ENCODE measurements around the gene TSPAN16. TPM values are rescaled to one million over a fixed set of nuclear protein-coding genes. Genes with fewer than 3 reads are reported as not detected.

TSPAN16 gene
- total and polyA plus RNA-seq, 2 of the 13 experiments (the other 11 are each of a cell fraction or from before 2014, with no cell fraction given) = not detected

DNA sequence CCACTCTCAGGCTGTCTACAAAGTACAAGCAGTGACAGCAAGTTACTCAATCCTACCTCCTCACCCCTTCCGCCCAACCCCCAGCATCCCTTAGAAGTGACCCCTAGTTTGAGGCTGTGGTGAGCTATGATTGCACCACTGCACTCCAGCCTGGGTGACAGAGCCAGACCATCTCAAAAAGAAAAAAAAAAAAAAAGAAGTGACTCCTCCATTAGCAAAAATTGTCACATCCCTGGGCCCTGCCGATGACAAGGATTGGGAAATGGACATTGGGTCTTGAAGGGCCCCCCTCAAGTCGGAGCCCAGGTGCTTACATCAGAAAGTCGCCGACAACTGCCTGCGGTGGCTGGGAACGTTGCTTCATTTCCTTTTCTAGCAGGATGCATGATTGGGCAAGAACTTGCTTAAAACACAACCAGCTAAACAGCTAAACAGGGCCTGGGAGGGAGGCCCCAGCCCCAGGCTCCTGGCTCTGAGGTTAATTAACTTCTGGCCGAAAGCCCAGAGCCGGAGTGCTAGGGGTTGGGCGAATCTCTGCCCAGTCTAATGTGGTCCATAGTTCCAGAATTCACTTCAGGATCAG is 28.2 kb downstream of the TSPAN16 start (continued):
- TF ChIP-seq, protein P1, sequence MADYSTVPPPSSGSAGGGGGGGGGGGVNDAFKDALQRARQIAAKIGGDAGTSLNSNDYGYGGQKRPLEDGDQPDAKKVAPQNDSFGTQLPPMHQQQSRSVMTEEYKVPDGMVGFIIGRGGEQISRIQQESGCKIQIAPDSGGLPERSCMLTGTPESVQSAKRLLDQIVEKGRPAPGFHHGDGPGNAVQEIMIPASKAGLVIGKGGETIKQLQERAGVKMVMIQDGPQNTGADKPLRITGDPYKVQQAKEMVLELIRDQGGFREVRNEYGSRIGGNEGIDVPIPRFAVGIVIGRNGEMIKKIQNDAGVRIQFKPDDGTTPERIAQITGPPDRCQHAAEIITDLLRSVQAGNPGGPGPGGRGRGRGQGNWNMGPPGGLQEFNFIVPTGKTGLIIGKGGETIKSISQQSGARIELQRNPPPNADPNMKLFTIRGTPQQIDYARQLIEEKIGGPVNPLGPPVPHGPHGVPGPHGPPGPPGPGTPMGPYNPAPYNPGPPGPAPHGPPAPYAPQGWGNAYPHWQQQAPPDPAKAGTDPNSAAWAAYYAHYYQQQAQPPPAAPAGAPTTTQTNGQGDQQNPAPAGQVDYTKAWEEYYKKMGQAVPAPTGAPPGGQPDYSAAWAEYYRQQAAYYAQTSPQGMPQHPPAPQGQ (CRISPR knock-in tag; IDR thresholded peaks at IDR 0.05; ENCODE audit: borderline replicate concordance) = no peak
- no peak for TF ChIP-seq ZSCAN31 (CRISPR knock-in tag; IDR thresholded peaks at IDR 0.05; ENCODE audit: low read depth)
- TF ChIP-seq MEF2D (CRISPR knock-in tag; IDR thresholded peaks at IDR 0.05) = no peak
- TF ChIP-seq, protein P2, sequence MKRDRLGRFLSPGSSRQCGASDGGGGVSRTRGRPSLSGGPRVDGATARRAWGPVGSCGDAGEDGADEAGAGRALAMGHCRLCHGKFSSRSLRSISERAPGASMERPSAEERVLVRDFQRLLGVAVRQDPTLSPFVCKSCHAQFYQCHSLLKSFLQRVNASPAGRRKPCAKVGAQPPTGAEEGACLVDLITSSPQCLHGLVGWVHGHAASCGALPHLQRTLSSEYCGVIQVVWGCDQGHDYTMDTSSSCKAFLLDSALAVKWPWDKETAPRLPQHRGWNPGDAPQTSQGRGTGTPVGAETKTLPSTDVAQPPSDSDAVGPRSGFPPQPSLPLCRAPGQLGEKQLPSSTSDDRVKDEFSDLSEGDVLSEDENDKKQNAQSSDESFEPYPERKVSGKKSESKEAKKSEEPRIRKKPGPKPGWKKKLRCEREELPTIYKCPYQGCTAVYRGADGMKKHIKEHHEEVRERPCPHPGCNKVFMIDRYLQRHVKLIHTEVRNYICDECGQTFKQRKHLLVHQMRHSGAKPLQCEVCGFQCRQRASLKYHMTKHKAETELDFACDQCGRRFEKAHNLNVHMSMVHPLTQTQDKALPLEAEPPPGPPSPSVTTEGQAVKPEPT (CRISPR knock-in tag; IDR thresholded peaks at IDR 0.05; ENCODE audit: low read depth) = no peak
- no peak for TF ChIP-seq ZNF383 (CRISPR knock-in tag; IDR thresholded peaks at IDR 0.05; ENCODE audit: borderline replicate concordance)
- TF ChIP-seq CBX2 (IDR thresholded peaks at IDR 0.05; ENCODE audit: low read depth, low read length) = no peak
- no peak for TF ChIP-seq CBX2 (CRISPR knock-in tag; IDR thresholded peaks at IDR 0.05; ENCODE audit: low read depth)
- no peak for TF ChIP-seq TEAD2 (CRISPR knock-in tag; IDR thresholded peaks at IDR 0.05)
- peak; percentile 68 for TF ChIP-seq BCL6 (CRISPR knock-in tag; IDR thresholded peaks at IDR 0.05)
- TF ChIP-seq, protein P3, sequence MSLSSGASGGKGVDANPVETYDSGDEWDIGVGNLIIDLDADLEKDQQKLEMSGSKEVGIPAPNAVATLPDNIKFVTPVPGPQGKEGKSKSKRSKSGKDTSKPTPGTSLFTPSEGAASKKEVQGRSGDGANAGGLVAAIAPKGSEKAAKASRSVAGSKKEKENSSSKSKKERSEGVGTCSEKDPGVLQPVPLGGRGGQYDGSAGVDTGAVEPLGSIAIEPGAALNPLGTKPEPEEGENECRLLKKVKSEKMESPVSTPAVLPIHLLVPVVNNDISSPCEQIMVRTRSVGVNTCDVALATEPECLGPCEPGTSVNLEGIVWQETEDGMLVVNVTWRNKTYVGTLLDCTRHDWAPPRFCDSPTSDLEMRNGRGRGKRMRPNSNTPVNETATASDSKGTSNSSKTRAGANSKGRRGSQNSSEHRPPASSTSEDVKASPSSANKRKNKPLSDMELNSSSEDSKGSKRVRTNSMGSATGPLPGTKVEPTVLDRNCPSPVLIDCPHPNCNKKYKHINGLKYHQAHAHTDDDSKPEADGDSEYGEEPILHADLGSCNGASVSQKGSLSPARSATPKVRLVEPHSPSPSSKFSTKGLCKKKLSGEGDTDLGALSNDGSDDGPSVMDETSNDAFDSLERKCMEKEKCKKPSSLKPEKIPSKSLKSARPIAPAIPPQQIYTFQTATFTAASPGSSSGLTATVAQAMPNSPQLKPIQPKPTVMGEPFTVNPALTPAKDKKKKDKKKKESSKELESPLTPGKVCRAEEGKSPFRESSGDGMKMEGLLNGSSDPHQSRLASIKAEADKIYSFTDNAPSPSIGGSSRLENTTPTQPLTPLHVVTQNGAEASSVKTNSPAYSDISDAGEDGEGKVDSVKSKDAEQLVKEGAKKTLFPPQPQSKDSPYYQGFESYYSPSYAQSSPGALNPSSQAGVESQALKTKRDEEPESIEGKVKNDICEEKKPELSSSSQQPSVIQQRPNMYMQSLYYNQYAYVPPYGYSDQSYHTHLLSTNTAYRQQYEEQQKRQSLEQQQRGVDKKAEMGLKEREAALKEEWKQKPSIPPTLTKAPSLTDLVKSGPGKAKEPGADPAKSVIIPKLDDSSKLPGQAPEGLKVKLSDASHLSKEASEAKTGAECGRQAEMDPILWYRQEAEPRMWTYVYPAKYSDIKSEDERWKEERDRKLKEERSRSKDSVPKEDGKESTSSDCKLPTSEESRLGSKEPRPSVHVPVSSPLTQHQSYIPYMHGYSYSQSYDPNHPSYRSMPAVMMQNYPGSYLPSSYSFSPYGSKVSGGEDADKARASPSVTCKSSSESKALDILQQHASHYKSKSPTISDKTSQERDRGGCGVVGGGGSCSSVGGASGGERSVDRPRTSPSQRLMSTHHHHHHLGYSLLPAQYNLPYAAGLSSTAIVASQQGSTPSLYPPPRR (CRISPR knock-in tag; IDR thresholded peaks at IDR 0.05; ENCODE audit: borderline replicate concordance) = 0 out of 2 replicates have a peak, but pooled peaks have one; percentile 37
- TF ChIP-seq ZSCAN30 (CRISPR knock-in tag; IDR thresholded peaks at IDR 0.05) = no peak
- TF ChIP-seq ZNF260 (CRISPR knock-in tag; IDR thresholded peaks at IDR 0.05; ENCODE audit: borderline replicate concordance, low read depth) = no peak
- TF ChIP-seq FOXO1 (CRISPR knock-in tag; IDR thresholded peaks at IDR 0.05) = peak; percentile 29; the same call in 1 of the 2 replicates
- no peak for TF ChIP-seq ZBTB1 (CRISPR knock-in tag; IDR thresholded peaks at IDR 0.05; ENCODE audit: borderline replicate concordance)
- TF ChIP-seq PRMT3 (CRISPR knock-in tag; IDR thresholded peaks at IDR 0.05; ENCODE audit: borderline replicate concordance, low read depth) = no peak
